Duodenal mucosa (tissue), 2 donors: ENCODE data around the gene THADA.
"Not testable (repeated sequence)": the region's sequence is repeated elsewhere in the genome, so short reads cannot be mapped to it uniquely, and the experiment has no call there.

Experiments
- H3K27ac ChIP-seq: one replicate; pipeline ENCODE4 v1.7.0; 2013; ENCODE audit warnings: low read depth, low read length
- H3K27me3 ChIP-seq, 2 donors: one replicate each; pipeline ENCODE4 v1.7.0; 2013; ENCODE audit warnings: low read length in 2 of 2, control low read depth in 1 of 2; ENCODE audit not compliant: insufficient read depth in 2 of 2, control insufficient read depth in 1 of 2
- H3K36me3 ChIP-seq, 2 donors: one replicate each; pipeline ENCODE4 v1.7.0; 2013; ENCODE audit warnings: low read length in 2 of 2, control low read depth in 1 of 2; ENCODE audit not compliant: insufficient read depth in 2 of 2, control insufficient read depth in 1 of 2
- H3K4me1 ChIP-seq, 2 donors: one replicate each; pipeline ENCODE4 v1.7.0; 2013; ENCODE audit warnings: low read length in 2 of 2, control low read depth in 1 of 2; ENCODE audit not compliant: insufficient read depth in 2 of 2, control insufficient read depth in 1 of 2
- H3K4me3 ChIP-seq, 2 donors: one replicate each; pipeline ENCODE4 v1.7.0; 2013; ENCODE audit warnings: low read length in 2 of 2, low read depth in 1 of 2
- H3K9ac ChIP-seq, 2 donors: one replicate each; pipeline ENCODE4 v1.7.0; 2013; ENCODE audit warnings: low read length in 2 of 2, low read depth in 1 of 2
- H3K9me3 ChIP-seq, 2 donors: one replicate each; pipeline ENCODE4 v1.7.0; 2013; ENCODE audit warnings: low read length in 2 of 2, control low read depth in 1 of 2; ENCODE audit not compliant: control insufficient read depth in 1 of 2

THADA gene

GRCh38 chr2:43619511-43619910 is 23.7 kb upstream of the THADA start:
- H3K4me1 ChIP-seq: no peaks in the 10 kb centered on the region
- H3K27me3 ChIP-seq: no peaks in the 10 kb centered on the region
- H3K36me3 ChIP-seq: no peaks in the 10 kb centered on the region
- H3K4me3 ChIP-seq: no peak overlapping the region
- no peak overlapping the region for H3K27ac ChIP-seq
- H3K9ac ChIP-seq: no peak overlapping the region
- no peaks in the 10 kb centered on the region for H3K9me3 ChIP-seq

DNA sequence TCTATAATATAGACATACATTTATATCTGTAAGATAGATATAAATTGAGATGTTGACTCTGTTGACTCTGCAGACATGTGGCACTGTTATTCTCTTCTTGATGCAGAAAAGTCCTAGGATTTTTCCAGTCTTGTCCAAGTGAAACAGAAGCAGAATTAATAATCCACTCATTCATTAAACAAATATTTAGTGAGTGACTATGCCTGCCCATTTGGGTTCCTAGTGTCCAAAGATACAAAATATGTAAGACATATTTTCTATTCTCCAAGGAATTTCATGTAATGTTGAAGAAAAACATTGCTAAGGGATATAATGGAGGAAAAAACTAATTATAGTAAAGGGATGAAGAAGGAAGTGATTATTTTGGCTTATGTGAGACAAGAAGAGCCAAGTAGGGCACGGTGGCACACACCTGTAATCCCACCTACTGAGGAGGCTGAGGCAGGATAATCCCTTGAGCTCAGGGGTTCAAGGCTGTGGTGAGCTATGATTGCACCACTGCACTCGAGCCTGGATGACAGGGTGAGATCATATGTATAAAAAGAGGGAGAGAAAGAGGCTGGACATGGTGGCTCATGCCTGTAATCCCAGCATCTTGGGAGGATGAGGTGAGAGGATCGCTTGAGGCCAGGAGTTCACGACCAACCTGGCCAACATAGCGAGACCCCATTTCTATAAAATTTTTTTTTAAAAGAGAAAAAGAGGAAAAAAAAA is 21.3 kb upstream of the THADA start:
- Histone ChIP-seq H3K4me3 (no peak overlapping the region), H3K27ac (no peak overlapping the region)

DNA sequence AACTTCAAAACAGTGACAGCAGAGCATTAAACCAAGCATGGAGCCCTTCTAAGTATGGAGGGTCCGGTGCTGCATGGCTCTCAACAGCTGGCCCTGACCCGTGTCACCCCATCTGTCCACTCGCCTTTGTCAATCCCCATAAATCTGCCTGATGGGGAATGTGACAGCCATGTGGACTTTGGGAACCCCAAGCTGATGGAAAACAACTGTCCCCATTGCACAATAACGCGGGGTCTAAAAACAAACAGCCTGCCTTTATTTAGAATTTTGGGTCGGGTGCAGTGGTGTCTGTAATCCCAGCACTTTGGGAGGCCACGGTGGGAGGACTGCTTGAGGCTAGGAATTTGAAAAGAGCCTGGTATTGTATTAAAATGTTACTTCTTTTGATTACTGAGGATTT is 17.1 kb upstream of the THADA start:
- Histone ChIP-seq H3K36me3 (no peaks in the 10 kb centered on the region), H3K27me3 (no peaks in the 10 kb centered on the region), H3K4me1 (no peaks in the 10 kb centered on the region), H3K9ac (no peak overlapping the region), H3K27ac (no peak overlapping the region), H3K9me3 (no peaks in the 10 kb centered on the region), H3K4me3 (no peak overlapping the region)

More for the DNA sequence above, 21.3 kb upstream of the THADA start:
- Histone ChIP-seq H3K36me3 (no peaks in the 10 kb centered on the region), H3K9me3 (no peaks in the 10 kb centered on the region), H3K27me3 (no peaks in the 10 kb centered on the region), H3K4me1 (no peaks in the 10 kb centered on the region), H3K9ac (no peak overlapping the region)

DNA sequence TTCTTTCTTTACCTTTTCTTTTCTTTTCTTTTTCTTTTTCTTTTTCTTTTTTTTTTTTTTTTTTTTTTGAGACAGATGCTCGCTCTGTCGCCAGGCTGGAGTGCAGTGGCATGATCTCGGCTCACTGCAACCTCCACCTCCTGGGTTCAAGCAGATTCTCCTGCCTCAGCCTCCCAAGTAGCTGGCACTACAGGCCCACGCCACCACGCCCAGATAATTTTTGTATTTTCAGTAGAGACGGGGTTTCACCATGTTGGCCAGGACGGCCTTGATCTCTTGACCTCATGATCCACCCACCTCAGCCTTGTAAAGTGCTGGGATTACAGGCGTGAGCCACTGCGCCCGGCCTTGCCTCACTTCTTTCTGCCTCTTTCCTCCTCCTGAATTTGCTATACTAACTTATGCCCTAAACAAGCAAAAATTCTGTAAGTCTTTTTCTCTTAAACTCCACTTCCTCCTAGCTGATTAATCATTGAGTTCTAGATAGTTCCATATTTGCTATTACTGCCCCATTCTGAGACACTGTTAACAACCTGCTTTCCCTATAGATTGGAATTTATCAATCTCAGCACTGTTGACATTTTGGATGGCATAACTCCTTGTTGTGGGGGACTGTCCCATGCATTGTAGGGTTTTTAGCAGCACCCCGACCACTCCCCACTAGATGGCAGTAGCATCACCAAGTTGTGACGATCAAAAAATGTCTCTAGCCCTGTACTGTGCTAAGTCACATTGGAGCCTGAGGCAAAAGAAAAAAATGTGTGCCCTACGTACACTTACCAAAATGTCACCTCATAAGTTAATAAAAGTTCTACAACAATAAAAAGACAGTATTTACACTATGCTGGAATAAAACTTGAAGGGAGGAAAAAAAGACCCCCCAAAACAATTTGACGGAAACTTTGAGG is 16.4 kb upstream of the THADA start:
- no peak overlapping the region for H3K27ac ChIP-seq

GRCh38 chr2:43610361-43610760 is 14.5 kb upstream of the THADA start:
- H3K4me3 ChIP-seq: no peak overlapping the region
- H3K9ac ChIP-seq: no peak overlapping the region
- no peaks in the 10 kb centered on the region for H3K27me3 ChIP-seq
- H3K27ac ChIP-seq: no peak overlapping the region
- H3K36me3 ChIP-seq: no peaks in the 10 kb centered on the region
- no peaks in the 10 kb centered on the region for H3K4me1 ChIP-seq
- H3K9me3 ChIP-seq: no peaks in the 10 kb centered on the region

More for the DNA sequence above, 16.4 kb upstream of the THADA start:
- H3K36me3 ChIP-seq: no peaks in the 10 kb centered on the region
- H3K27me3 ChIP-seq: no peaks in the 10 kb centered on the region
- H3K4me3 ChIP-seq: no peak overlapping the region
- H3K9ac ChIP-seq: no peak overlapping the region
- H3K4me1 ChIP-seq: no peaks in the 10 kb centered on the region
- no peaks in the 10 kb centered on the region for H3K9me3 ChIP-seq

- Histone ChIP-seq H3K4me1 (no peaks in the 10 kb centered on the region), H3K27me3 (no peaks in the 10 kb centered on the region), H3K36me3 (no peaks in the 10 kb centered on the region), H3K9ac (no peak overlapping the region), H3K27ac (no peak overlapping the region), H3K4me3 (no peak overlapping the region), H3K9me3 (no peaks in the 10 kb centered on the region)
These were observed 13.6 kb upstream of the THADA start for GRCh38 chr2:43609290-43609918.

DNA sequence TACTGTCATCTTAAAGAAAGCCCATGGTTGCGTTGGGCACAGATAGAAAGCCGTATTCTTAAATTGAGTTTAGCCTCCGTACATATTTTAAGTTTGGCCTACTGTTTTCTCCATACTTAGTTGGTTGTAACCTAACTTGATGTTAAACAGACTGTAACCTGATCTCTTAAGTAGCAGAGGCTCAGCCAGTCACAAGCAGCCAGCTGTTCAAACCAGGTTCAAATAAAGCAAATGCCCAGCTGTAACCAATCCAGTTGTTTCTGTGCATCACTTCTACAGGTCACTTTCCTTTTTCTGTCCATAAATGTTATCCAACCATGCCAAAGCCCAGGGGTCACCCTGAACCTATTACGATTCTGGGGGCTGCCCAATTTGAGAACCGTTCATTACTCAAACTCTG is 10.0 kb upstream of the THADA start:
- H3K27ac ChIP-seq: no peak overlapping the region
- no peaks in the 10 kb centered on the region for H3K36me3 ChIP-seq
- no peaks in the 10 kb centered on the region for H3K4me1 ChIP-seq
- no peaks in the 10 kb centered on the region for H3K27me3 ChIP-seq
- H3K4me3 ChIP-seq: no peak overlapping the region
- H3K9ac ChIP-seq: no peak overlapping the region
- H3K9me3 ChIP-seq: no peaks in the 10 kb centered on the region

DNA sequence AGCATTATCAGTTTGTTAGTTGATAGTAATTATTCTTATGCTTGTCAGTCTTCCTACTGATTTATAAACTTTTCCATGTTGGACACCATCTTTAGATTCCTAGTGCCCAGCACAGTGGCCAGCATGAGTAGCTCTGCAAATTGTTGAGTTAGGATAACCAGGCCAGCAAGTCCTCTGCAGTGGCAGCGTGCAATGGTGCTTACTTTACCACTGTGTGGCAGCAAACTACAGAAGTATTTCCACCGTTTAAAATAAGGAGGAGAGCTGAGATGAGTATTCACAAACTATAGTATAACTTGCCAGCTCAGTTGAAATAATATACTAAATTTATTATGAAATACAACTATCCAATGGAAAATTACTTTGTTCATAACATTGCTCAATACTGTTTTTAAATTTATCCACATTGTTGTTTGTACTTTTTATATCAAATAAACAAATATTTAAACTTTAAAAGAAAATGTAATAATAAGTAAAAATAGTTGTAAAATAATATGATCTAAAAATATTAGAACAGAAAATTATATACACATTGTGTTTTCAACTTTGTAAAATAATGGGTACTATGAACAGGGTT is 9.3 kb upstream of the THADA start:
- no peaks in the 10 kb centered on the region for H3K4me1 ChIP-seq
- H3K9me3 ChIP-seq: no peaks in the 10 kb centered on the region
- no peak overlapping the region for H3K27ac ChIP-seq
- no peak overlapping the region for H3K9ac ChIP-seq
- no peak overlapping the region for H3K4me3 ChIP-seq
- H3K36me3 ChIP-seq: no peaks in the 10 kb centered on the region
- no peaks in the 10 kb centered on the region for H3K27me3 ChIP-seq

- no peak overlapping the region for H3K4me3 ChIP-seq
- H3K27ac ChIP-seq: no peak overlapping the region
- no peaks in the 10 kb centered on the region for H3K9me3 ChIP-seq
- H3K36me3 ChIP-seq: no peaks in the 10 kb centered on the region
- no peaks in the 10 kb centered on the region for H3K4me1 ChIP-seq
- no peak overlapping the region for H3K9ac ChIP-seq
- H3K27me3 ChIP-seq: no peaks in the 10 kb centered on the region
These were observed 8.8 kb upstream of the THADA start for GRCh38 chr2:43604674-43605073.

DNA sequence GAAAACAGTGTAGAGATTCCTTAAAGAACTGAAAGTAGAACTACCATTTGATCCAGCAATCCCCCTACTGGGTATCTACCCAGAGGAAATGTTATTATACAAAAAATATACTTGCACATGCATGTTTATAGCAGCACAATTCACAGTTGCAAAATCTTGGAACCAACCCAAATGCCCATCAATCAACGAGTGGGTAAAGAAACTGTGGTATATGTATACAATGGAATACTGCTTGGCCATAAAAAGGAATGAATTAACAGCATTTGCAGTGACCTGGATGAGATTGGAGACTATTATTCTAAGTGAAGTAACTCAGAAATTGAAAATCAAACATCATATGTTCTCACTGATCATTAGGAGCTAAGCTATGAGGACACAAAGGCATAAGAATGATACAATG is 4.8 kb upstream of the THADA start:
- H3K36me3 ChIP-seq, H3K9me3 ChIP-seq, H3K27me3 ChIP-seq, H3K4me1 ChIP-seq, H3K9ac ChIP-seq, H3K27ac ChIP-seq, H3K4me3 ChIP-seq: not testable (repeated sequence)
